Fibroblast of the aortic adventitia (primary cell): ENCODE results near the gene COL1A1. TPM values are rescaled to one million over a fixed set of nuclear protein-coding genes. Genes with fewer than 3 reads are reported as not detected.

Source experiments
- DNase-seq: peaks from one replicate; pipeline ENCODE4 v3.0.0-alpha.2; 2010; ENCODE audit warnings: low read depth
- H3K4me3 ChIP-seq: 2 replicates; pipeline ENCODE4 v1.5.1; 2011; ENCODE audit warnings: low read depth, mild to moderate bottlenecking, control low read depth, low read length, moderate library complexity
- total RNA-seq: library from RNA; depleted of rRNA; stranded (reverse); fragments of >200 nt; gene quantifications from 2 replicates; pipeline ENCODE4 v1.2.3, GENCODE V29; 2012; ENCODE audit warnings: low replicate concordance
- TF ChIP-seq, protein P1 (sequence below): IDR thresholded peaks from 2 replicates; pipeline ENCODE4 v1.5.1; 2011; ENCODE audit warnings: mild to moderate bottlenecking, low read length, control low read depth, inconsistent platforms; ENCODE audit not compliant: insufficient read depth

Gene COL1A1
- total RNA-seq, 1 donor = 2,633 TPM

DNA sequence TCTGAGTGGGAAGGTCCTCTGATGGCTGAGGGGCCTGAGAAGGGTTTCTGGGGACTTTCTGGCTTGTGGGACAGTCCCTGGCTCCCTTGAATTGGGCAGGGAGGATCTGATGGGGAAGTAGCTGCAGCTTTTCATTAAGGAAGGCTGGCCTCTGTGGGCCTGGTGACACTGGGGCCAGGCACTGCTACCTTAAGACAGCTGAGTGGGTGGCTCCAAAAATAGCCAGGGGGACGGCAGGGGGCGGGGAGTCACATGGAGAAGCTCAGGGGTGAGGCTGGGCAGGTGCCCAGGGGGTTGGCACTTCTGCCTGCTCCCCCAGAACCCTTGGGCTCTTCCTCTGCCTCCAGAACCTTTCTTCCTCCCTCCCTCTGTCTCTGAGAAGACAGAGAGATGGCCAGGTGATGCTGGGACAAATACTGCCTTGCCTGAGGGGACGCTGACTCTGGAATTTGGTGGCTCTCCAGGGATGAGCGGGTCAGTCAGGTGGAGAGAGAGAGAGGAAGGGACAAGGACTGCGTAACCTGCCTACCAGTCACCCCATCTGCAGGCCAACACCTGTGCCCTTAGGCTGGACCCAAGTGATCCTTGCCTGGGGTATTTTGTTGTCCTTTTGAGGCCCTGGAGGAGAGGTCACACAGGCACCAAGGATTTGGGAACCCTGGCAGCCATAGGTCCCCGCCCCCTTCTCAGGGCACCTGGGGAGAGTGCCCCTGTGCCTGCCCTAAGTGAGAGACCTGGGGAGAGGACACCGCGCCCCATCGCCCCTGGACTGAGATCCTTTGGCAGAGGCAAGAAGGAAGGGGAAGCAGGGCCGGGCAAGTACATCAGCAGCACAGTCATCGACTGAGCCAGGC is 37.4 kb downstream of the COL1A1 start:
- no peak overlapping the region for H3K4me3 ChIP-seq
- TF ChIP-seq, protein P1, sequence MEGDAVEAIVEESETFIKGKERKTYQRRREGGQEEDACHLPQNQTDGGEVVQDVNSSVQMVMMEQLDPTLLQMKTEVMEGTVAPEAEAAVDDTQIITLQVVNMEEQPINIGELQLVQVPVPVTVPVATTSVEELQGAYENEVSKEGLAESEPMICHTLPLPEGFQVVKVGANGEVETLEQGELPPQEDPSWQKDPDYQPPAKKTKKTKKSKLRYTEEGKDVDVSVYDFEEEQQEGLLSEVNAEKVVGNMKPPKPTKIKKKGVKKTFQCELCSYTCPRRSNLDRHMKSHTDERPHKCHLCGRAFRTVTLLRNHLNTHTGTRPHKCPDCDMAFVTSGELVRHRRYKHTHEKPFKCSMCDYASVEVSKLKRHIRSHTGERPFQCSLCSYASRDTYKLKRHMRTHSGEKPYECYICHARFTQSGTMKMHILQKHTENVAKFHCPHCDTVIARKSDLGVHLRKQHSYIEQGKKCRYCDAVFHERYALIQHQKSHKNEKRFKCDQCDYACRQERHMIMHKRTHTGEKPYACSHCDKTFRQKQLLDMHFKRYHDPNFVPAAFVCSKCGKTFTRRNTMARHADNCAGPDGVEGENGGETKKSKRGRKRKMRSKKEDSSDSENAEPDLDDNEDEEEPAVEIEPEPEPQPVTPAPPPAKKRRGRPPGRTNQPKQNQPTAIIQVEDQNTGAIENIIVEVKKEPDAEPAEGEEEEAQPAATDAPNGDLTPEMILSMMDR = no peak
- DNase-seq = no peak

DNA sequence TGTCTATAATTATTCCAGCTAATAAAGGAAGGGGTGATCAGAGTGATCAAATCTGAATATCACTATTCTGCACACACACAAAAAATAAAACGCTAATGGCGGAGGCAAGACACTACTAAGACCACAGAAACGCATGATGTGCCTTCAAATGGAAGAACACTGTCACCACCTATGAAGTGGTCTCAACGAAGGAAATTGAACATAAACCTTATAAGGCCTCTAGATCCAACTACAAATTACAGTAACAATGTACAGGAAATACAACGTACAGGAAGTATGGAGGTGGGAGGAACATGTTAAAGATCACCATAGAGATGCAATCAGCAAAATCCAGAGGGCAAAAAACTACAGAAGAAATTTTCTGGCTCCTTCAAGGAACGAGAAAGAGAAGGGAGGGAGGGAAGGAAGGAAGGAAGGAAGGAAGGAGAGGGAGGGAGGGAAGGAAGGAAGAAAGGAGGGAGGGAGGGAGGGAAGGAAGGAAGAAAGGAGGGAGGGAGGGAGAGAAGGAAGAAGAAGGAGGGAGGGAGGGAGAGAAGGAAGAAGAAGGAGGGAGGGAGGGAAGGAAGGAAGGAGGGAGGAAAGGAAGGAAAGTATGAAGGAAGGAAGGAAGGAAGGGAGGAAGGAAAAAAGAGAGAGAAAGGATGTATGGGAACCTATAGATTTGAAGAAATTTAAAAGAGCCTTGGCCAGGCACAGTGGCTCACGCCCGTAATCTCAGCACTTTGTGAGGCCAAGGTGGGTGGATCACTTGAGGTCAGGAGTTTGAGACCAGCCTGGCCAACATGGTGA is 38.8 kb downstream of the COL1A1 start:
- DNase-seq = no peak
- H3K4me3 ChIP-seq = no peak overlapping the region
- TF ChIP-seq, protein P1 = no peak

DNA sequence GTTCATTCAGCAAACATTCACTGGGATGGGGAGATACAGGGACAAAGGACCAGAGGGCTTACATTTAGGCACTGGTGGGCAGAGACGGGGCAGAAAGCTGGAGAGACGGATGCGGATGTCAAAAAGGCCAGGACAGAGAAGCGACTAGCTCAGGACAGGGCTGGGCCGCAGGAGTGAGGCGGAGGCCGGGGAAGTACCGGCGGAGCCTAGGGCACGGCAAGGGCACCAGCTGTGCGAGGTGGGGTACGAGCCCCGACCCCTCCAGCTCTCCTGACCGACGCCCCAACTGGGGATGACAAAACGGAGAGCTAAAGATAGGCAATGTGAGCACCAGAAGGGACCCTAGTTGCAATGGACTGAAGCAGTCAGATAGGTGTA is 39.5 kb downstream of the COL1A1 start:
- TF ChIP-seq, protein P1 = no peak
- DNase-seq = no peak
- no peak overlapping the region for H3K4me3 ChIP-seq

DNA sequence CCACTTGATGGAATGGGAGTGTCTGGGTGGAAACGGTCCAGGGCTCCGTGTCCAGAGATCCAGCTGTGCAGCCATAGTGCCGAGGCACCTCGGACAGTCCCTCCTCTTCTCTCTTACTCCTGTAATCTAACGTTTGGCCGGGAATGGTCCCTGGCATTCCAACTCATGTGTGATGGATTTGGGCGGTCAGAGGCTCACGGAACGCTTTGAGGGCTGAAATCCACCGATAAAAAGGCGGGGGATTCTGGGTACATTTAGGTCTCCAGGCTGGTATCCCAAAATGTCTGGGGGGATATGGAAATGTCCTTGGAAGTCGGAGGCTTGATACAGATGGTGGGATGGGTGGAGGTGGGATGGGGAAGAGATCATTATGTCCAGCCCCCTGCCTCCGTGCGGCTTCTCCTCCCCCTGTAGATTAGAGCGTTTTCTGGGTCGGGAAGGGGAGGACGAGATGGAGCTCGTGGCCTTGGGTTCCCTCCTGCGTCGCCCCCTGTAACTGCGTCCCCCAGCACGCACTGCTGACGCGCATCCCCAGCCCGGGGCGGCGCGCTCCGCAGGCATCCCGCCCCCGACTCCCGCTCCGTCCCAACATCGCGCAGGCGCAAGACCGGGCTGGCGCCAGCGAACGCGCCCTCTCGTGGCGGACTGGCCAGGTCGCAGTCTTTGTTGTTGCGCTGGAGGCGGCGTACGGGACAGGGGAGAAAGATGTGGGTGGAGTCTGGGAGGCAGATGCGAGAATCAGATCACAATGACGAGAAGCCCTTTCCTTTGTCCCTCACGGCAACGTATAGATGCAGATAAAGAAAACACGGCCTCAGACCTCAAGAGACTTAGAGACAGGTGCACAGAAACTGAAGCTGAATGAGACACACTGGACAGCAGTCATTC is 40.2 kb downstream of the COL1A1 start:
- H3K4me3 ChIP-seq = peak overlapping the region; percentile 73
- TF ChIP-seq, protein P1 = peak; percentile 90
- DNase-seq = peak; percentile 88

GRCh38 chr17:50157891-50158290 is 43.5 kb downstream of the COL1A1 start:
- TF ChIP-seq, protein P1 = no peak
- no peak overlapping the region for H3K4me3 ChIP-seq
- DNase-seq = no peak

DNA sequence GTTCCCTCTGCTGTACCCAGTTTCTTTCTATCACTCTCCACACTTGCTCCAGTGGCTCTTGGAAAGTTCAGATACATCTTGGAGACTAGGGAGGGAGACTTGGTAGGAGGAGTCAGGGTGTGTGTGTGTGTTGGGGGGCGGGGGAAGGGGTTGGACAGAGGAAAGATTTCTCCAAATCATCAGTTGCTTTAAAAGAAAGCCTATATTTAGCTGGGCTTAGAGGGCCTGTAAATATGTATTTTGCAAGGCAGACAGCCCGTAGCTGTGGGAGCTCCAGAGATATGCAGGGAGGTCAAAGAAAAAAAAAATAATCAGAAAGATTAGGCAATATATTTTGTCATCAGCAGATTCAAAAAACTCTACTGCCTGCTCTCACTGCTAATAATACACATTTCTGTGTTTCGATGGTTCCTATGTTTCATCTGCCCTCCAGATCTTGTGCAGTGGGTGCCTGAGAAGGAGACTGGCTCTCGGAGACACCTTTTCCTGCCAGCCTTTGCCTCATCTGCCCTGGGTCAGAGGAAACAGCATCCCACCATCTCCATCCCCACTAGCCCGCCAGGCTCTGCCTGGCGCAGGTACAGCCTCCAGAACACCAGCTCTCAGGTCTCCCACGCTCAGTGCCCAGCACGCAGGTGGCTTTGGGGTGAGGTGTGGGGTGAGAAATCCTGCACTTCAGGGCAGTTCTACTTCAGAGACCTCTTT is 46.2 kb downstream of the COL1A1 start:
- DNase-seq = peak; percentile 91
- H3K4me3 ChIP-seq = peak overlapping the region; percentile 22
- TF ChIP-seq, protein P1 = no peak
